DND-41 (cell line): ENCODE data around the gene ASH1L.

Experiments
- EZH2 ChIP-seq: IDR thresholded peaks from 3 replicates; pipeline ENCODE4 v1.6.1; 2012; ENCODE audit warnings: borderline replicate concordance, low read depth, mild to moderate bottlenecking, moderate library complexity, low read length, inconsistent platforms; ENCODE audit not compliant: severe bottlenecking
- TF ChIP-seq, protein P1 (sequence below): IDR thresholded peaks from 2 replicates; pipeline ENCODE4 v1.5.1; 2012; ENCODE audit warnings: borderline replicate concordance, low read length, moderate library complexity, mild to moderate bottlenecking; ENCODE audit not compliant: poor library complexity, severe bottlenecking; ENCODE audit errors: extremely low read depth

DNA sequence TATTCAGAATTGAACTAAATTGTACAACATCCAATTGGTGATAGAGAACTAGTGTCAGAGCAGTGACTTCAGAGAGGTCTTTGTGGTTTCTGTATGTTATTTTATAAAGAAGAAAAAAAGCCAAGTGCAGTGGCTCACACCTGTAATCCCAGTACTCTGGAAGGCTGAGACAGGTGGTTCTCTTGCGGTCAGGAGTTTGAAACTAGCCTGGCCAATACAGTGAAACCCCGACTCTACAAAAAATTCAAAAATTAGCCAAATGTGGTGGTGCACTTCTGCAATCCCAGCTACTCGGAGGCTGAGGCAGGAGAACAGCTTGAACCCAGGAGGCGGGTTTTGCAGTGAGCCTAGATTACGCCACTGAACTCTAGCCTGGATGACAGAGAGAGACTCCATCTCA is 90.7 kb downstream of the ASH1L start:
- TF ChIP-seq, protein P1, sequence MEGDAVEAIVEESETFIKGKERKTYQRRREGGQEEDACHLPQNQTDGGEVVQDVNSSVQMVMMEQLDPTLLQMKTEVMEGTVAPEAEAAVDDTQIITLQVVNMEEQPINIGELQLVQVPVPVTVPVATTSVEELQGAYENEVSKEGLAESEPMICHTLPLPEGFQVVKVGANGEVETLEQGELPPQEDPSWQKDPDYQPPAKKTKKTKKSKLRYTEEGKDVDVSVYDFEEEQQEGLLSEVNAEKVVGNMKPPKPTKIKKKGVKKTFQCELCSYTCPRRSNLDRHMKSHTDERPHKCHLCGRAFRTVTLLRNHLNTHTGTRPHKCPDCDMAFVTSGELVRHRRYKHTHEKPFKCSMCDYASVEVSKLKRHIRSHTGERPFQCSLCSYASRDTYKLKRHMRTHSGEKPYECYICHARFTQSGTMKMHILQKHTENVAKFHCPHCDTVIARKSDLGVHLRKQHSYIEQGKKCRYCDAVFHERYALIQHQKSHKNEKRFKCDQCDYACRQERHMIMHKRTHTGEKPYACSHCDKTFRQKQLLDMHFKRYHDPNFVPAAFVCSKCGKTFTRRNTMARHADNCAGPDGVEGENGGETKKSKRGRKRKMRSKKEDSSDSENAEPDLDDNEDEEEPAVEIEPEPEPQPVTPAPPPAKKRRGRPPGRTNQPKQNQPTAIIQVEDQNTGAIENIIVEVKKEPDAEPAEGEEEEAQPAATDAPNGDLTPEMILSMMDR, result no peak
- no peak for TF ChIP-seq EZH2
